Measurements from ENCODE around the gene CCDC7. TPM values are rescaled to one million over a fixed set of nuclear protein-coding genes. Genes with fewer than 3 reads are reported as not detected.

Gene CCDC7
- total and polyA plus RNA-seq, 10 of the 15 experiments (the other 5 are each of a cell fraction or from before 2014, with no cell fraction given) = 1.8 to 5.6 (median 3.4) TPM

DNA sequence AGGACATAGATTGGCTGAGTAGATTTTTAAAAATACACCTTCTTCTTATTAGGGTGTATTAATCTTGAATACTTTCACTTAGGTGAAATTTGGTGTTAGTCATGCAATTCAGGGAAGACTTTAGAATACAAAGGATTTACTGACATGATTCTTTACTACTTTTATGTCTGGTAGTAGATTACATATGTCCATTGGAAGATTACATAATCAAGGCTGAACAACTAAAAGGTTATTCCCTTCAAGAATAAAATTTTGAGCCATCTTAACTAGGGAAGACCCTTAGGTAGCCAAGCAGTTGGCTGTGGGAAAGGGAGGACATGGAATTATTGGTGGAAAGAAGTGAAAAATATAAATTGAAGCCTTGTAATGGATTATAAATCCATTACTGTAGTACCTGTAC is 347.1 kb downstream of the CCDC7 start:
- H3K4me1 ChIP-seq (ENCODE audit: control insufficient read depth, insufficient read depth, low read length) = no peaks in the 10 kb centered on the region
- BruUV-seq (replicated peaks) = no TSS peak
- H3K4me3 ChIP-seq = no peak overlapping the region
- DNase-seq (ENCODE audit: low read depth, low spot score) (no peak), ATAC-seq (no peak), FAIRE-seq (no peak)
- no peaks in the 10 kb centered on the region for H3K79me2 ChIP-seq (ENCODE audit: control insufficient read depth, insufficient read depth, low read length)
- H3K9me3 ChIP-seq (replicated peaks; ENCODE audit: control insufficient read depth, insufficient read depth, low read length) = no peaks in the 10 kb centered on the region; the same call in 2 of the 3 replicates
- in situ Hi-C loops (cut with MboI) = loop anchor here (5.0 to 10.0 kb wide), 2 partner anchors 214 to 362 kb away; no protein-coding TSS in a partner anchor
- ChIA-PET CTCF (interaction anchor here (2.5 kb wide), 1 partner anchor 216 kb away, joined by 13 read pairs; no protein-coding TSS in a partner anchor), RAD21 (ENCODE audit: unreplicated experiment) (no interaction called here), POLR2A (no interaction called here), SMC1A (ENCODE audit: uncharacterized antibody, unreplicated experiment) (interaction anchor here (1.2 kb wide), 1 partner anchor 216 kb away, joined by 3 read pairs; no protein-coding TSS in a partner anchor)
- no peak overlapping the region for H3K27ac ChIP-seq (ENCODE audit: control insufficient read depth, insufficient read depth)
- H3K27me3 ChIP-seq (replicated peaks in 1 of 2; ENCODE audit: control insufficient read depth in 2 of 2, insufficient read depth in 2 of 2, low read length in 1 of 2) = no peaks in the 10 kb centered on the region
- H2AFZ ChIP-seq (ENCODE audit: control insufficient read depth, low read depth, low read length) = no peak overlapping the region
- H4K20me1 ChIP-seq (ENCODE audit: control insufficient read depth, insufficient read depth) = no peaks in the 10 kb centered on the region
- H3K9ac ChIP-seq (ENCODE audit: control insufficient read depth, insufficient read depth, low read length) = no peak overlapping the region
- intact Hi-C loops (cut with micrococcal nuclease; ENCODE audit: unreplicated experiment) = no loop called here
- no peaks in the 10 kb centered on the region for H3K36me3 ChIP-seq (ENCODE audit: control insufficient read depth in 2 of 2, insufficient read depth in 2 of 2, low read length in 1 of 2)
- H3K4me2 ChIP-seq (ENCODE audit: control insufficient read depth, insufficient read depth) = no peak overlapping the region
- TF ChIP-seq FOXK2 (IDR thresholded peaks at IDR 0.05) (no peak), KAT2A (conservative IDR thresholded peaks at IDR 0.05; ENCODE audit: control insufficient read depth, low read depth, low read length) (no peak), ATF2 (IDR thresholded peaks at IDR 0.05; ENCODE audit: low read length) (no peak), SIN3A (IDR thresholded peaks at IDR 0.05; ENCODE audit: low read depth, low read length) (no peak), ZNF592 (IDR thresholded peaks at IDR 0.05) (no peak), USF2 (IDR thresholded peaks at IDR 0.05; ENCODE audit: borderline replicate concordance, low read depth, low read length) (no peak), CBX3 (IDR thresholded peaks at IDR 0.05; ENCODE audit: borderline replicate concordance, low read depth) (no peak), PAX5 (IDR thresholded peaks at IDR 0.05; ENCODE audit: borderline replicate concordance, low read depth, low read length) (no peak), SMC3 (IDR thresholded peaks at IDR 0.05; ENCODE audit: borderline replicate concordance, low read length) (no peak), SPI1 (IDR thresholded peaks at IDR 0.05; ENCODE audit: borderline replicate concordance, insufficient read depth, low read depth, low read length) (no peak)
- TF ChIP-seq, protein P1, sequence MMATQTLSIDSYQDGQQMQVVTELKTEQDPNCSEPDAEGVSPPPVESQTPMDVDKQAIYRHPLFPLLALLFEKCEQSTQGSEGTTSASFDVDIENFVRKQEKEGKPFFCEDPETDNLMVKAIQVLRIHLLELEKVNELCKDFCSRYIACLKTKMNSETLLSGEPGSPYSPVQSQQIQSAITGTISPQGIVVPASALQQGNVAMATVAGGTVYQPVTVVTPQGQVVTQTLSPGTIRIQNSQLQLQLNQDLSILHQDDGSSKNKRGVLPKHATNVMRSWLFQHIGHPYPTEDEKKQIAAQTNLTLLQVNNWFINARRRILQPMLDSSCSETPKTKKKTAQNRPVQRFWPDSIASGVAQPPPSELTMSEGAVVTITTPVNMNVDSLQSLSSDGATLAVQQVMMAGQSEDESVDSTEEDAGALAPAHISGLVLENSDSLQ (IDR thresholded peaks at IDR 0.05) = no peak
- TF ChIP-seq, protein P2, sequence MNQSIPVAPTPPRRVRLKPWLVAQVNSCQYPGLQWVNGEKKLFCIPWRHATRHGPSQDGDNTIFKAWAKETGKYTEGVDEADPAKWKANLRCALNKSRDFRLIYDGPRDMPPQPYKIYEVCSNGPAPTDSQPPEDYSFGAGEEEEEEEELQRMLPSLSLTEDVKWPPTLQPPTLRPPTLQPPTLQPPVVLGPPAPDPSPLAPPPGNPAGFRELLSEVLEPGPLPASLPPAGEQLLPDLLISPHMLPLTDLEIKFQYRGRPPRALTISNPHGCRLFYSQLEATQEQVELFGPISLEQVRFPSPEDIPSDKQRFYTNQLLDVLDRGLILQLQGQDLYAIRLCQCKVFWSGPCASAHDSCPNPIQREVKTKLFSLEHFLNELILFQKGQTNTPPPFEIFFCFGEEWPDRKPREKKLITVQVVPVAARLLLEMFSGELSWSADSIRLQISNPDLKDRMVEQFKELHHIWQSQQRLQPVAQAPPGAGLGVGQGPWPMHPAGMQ (IDR thresholded peaks at IDR 0.05; ENCODE audit: borderline replicate concordance) = no peak
- TF ChIP-seq, protein P3, sequence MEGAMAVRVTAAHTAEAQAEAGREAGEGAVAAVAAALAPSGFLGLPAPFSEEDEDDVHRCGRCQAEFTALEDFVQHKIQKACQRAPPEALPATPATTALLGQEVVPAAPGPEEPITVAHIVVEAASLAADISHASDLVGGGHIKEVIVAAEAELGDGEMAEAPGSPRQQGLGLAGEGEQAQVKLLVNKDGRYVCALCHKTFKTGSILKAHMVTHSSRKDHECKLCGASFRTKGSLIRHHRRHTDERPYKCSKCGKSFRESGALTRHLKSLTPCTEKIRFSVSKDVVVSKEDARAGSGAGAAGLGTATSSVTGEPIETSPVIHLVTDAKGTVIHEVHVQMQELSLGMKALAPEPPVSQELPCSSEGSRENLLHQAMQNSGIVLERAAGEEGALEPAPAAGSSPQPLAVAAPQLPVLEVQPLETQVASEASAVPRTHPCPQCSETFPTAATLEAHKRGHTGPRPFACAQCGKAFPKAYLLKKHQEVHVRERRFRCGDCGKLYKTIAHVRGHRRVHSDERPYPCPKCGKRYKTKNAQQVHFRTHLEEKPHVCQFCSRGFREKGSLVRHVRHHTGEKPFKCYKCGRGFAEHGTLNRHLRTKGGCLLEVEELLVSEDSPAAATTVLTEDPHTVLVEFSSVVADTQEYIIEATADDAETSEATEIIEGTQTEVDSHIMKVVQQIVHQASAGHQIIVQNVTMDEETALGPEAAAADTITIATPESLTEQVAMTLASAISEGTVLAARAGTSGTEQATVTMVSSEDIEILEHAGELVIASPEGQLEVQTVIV (IDR thresholded peaks at IDR 0.05; ENCODE audit: borderline replicate concordance, partially characterized antibody) = no peak
